ENCODE results near the gene SHROOM3.

DNA sequence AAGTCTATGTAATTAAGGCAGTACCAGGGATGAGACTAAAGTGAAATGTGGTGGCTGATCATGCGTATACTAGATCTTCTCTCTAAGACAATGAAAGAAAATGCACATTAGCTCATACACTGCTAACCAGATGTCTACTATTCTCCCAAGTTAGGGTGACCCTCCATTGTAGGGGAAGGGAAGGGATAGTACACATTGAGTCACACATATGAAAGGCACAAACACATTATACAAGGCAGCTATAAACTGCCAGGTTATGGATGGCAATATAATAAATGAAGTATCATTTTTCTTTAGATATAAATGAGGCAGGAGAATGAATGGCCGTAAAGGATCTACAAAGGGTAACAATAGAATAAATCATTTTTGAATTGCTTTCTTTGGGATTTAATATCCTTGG is 4.5 kb downstream of the SHROOM3 start:
- TF ChIP-seq, protein P1, sequence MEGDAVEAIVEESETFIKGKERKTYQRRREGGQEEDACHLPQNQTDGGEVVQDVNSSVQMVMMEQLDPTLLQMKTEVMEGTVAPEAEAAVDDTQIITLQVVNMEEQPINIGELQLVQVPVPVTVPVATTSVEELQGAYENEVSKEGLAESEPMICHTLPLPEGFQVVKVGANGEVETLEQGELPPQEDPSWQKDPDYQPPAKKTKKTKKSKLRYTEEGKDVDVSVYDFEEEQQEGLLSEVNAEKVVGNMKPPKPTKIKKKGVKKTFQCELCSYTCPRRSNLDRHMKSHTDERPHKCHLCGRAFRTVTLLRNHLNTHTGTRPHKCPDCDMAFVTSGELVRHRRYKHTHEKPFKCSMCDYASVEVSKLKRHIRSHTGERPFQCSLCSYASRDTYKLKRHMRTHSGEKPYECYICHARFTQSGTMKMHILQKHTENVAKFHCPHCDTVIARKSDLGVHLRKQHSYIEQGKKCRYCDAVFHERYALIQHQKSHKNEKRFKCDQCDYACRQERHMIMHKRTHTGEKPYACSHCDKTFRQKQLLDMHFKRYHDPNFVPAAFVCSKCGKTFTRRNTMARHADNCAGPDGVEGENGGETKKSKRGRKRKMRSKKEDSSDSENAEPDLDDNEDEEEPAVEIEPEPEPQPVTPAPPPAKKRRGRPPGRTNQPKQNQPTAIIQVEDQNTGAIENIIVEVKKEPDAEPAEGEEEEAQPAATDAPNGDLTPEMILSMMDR (IDR thresholded peaks at IDR 0.05; ENCODE audit: low read depth, low read length): no peak
- TF ChIP-seq POLR2A (IDR thresholded peaks at IDR 0.05; ENCODE audit: extremely low read depth, insufficient read length): no peak
- TF ChIP-seq, protein P2, sequence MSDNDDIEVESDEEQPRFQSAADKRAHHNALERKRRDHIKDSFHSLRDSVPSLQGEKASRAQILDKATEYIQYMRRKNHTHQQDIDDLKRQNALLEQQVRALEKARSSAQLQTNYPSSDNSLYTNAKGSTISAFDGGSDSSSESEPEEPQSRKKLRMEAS (IDR thresholded peaks at IDR 0.05; ENCODE audit: low read depth, low read length): no peak
- TF ChIP-seq MYC (IDR thresholded peaks at IDR 0.05; ENCODE audit: low read depth, low read length): no peak

Data from NB4 (cell line).